GM10248 (cell line): ENCODE data around the gene SETD9.

Experiments used
- CTCF ChIA-PET: fragments of 300-600 bp; sonication (Branson Sonifier 250); formaldehyde crosslinking; extraction: SDS; loops from one replicate; lab custom pipeline; 2021; ENCODE audit warnings: antibody characterized with exemption; lab: Yijun Ruan, JAX
- POLR2A ChIA-PET: fragments of 350-650 bp; sonication (Branson Sonifier 250); formaldehyde crosslinking; extraction: SDS; loops from one replicate; lab custom pipeline; 2020; ENCODE audit warnings: antibody characterized with exemption; lab: Yijun Ruan, JAX
- DNase-seq: peaks from one replicate; pipeline ENCODE4 v3.0.0; 2012; ENCODE audit errors: extremely low spot score
- TF ChIP-seq, protein P1 (sequence below): IDR thresholded peaks from 2 replicates; pipeline ENCODE4 v1.5.1; 2012; ENCODE audit warnings: mild to moderate bottlenecking, low read depth; ENCODE audit errors: extremely low read depth, missing control alignments, control extremely low read depth

Gene SETD9

DNA sequence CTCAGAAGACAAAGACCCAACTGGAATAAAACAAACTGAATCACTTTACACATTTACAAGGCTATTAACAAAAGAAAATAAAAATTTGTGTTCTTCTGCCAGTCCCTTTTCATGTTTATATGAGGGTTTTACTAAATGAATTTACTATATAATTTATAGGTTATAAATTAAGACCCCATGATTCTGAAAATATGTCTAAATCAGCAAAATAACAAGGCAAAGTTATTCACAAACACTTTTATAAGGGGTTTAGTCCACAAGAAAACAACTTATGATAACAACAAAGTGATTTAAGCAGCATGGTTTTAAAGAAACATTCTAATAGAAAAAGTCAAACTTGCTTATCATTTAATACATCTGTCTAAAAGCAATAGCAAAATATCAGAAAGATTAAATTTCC is 37.7 kb downstream of the SETD9 start:
- ChIA-PET POLR2A (no interaction called here), CTCF (no interaction called here)
- TF ChIP-seq, protein P1, sequence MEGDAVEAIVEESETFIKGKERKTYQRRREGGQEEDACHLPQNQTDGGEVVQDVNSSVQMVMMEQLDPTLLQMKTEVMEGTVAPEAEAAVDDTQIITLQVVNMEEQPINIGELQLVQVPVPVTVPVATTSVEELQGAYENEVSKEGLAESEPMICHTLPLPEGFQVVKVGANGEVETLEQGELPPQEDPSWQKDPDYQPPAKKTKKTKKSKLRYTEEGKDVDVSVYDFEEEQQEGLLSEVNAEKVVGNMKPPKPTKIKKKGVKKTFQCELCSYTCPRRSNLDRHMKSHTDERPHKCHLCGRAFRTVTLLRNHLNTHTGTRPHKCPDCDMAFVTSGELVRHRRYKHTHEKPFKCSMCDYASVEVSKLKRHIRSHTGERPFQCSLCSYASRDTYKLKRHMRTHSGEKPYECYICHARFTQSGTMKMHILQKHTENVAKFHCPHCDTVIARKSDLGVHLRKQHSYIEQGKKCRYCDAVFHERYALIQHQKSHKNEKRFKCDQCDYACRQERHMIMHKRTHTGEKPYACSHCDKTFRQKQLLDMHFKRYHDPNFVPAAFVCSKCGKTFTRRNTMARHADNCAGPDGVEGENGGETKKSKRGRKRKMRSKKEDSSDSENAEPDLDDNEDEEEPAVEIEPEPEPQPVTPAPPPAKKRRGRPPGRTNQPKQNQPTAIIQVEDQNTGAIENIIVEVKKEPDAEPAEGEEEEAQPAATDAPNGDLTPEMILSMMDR, result no peak
- no peak for DNase-seq

- ChIA-PET POLR2A (interaction anchor here (0.5 to 1.3 kb wide), 3 partner anchors 12 to 122 kb away, joined by 3 to 4 read pairs (median 3); no protein-coding TSS in a partner anchor), CTCF (interaction anchor here (0.9 to 2.5 kb wide), 8 partner anchors 12 to 287 kb away, joined by 3 to 11 read pairs (median 4); no protein-coding TSS in a partner anchor)
- peak; percentile 77 for DNase-seq
- TF ChIP-seq, protein P1, result no peak
Observed at GRCh38 chr5:56950626-56951125, 41.3 kb downstream of the SETD9 start.

DNA sequence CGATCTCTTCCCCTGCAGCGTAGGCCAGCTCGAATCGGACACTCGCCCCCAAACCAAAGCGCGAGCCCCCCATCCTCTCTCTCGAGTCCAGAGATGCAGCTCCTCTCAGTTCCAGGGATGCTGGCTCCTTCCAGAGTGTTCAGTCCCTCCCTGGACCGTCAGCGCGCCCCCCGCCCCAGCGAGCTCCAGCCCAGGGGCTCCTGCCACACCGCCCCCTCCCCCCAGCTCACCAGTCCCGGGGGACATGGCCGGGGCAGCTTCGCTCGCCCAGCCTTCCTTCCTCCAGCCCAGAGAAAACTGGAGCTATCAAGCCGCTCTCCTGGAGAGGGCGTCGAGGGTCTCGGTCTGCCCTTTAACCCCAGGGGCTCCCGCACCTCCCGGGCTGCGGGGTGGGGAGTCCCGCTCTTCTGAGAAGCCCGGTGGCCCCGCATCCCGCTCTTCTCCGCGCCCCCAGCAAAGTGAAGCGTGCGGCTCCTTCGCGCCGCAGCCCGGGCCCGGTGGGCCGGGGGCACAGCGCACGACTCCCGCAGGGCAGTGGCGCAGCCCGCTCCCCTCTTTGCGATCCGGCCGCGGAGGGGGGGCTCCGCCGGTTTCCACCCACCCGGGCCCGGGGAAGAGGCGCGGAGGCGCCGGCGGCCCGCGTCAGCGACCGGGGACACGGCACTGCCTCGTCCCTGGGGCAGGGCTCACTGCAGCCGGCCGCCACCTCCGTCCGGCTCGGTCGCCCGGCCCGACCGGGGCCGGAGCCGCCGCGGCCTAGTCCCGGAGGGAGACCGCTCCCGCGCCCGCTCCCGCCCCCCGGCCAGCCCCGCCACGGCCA is 41.9 kb downstream of the SETD9 start:
- peak; percentile 42 for DNase-seq
- POLR2A ChIA-PET, result interaction anchor here (0.5 to 1.3 kb wide), 3 partner anchors 11 to 122 kb away, joined by 3 to 4 read pairs (median 3); no protein-coding TSS in a partner anchor
- CTCF ChIA-PET, result interaction anchor here (0.9 to 2.5 kb wide), 7 partner anchors 12 to 252 kb away, joined by 3 to 11 read pairs (median 3); no protein-coding TSS in a partner anchor
- TF ChIP-seq, protein P1, result no peak

DNA sequence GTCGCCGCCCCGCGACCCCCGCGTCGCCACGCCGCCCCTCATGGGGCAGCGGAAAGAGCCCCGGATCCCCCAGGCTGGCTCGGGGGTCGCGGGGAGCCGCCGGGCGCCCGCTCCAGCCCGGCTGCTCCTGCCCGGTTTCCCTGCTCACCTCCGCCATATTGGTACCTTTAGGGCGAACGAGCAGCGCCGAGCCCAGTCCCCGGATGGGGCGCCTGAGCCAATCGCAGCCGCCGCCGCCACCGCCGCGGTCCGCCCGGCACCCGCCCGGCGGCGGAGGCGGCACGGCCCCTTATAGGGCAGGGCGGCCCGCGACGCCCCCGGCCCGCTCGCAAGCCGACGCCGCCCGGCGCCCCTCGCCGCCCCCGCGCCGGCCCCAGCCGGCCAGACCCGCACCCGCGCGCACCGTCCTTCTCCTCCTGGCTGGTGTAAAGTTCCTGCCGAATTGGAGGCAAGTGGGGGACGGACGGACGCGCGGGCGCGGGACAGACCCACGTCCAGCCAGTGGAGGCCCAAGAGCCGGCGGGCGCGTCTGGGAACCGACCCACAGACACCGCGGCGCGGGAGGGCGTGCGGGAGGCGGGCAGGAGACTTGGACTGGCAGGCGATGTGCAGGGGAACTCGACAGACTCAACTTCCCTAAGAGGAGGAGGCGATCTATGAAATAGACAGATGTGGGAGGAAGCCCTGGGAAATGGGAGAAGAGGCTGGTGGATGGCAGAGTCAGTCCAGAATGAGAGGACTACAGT is 42.7 kb downstream of the SETD9 start, which contains the start of gene MIER3:
TSS of gene MIER3 (minus strand) at position 178 of the 746 bp plus-strand sequence. CDS start at position 157, 21 bp downstream.
- TF ChIP-seq, protein P1, result no peak
- POLR2A ChIA-PET, result no interaction called here
- CTCF ChIA-PET, result no interaction called here
- DNase-seq, result peak; percentile 95

DNA sequence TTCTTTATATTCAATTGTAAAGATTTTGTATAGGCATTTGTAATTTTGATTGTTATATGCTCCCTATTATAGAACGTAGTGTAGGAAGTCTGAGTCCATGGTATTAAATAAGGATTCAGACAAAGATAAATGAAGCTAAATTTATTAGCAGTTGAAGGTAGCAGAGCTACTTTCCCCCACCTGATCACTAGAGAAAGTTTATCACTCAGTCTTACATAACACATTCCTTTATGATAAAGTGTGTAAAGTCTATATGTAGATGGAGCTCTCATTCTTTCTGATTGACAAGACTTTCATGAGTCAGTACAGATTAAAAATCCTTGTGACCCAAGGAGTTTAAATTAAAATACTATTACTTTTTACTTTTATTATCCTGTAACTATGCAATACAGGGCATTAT is 44.9 kb downstream of the SETD9 start:
- CTCF ChIA-PET, result interaction anchor here (1.4 to 1.9 kb wide), 2 partner anchors 16 to 23 kb away, joined by 3 to 5 read pairs; no protein-coding TSS in a partner anchor
- no peak for DNase-seq
- POLR2A ChIA-PET, result no interaction called here
- TF ChIP-seq, protein P1, result no peak

DNA sequence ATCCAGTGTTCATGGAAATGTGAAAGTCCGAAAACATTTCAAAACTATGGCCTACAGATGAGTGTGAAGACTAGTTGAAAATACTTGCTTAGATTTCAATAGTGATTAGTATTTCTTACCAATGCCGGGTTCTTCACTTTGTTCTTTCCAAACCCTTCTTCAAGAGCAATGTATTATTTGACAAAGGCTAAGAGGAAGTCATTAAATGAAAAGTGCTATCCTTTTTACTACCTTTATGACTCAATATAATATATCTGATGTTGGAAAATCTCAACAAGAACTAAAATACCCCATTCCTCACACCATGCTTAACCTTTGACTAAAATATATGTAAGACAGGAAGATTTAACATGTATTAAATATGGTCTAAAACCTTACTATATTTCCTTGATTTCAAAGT is 49.2 kb downstream of the SETD9 start:
- POLR2A ChIA-PET, result no interaction called here
- CTCF ChIA-PET, result no interaction called here
- no peak for DNase-seq
- TF ChIP-seq, protein P1, result no peak
